Natural killer cell treated with Interleukin-12 subunit alpha and Interleukin-12 subunit beta and Interleukin-15 and Interleukin-18, amount 100 ng/mL, for 72 hours (primary cell): ENCODE measurements around the gene MRPL55. TPM values are rescaled to one million over a fixed set of nuclear protein-coding genes. Genes with fewer than 3 reads are reported as not detected.
"Not testable (repeated sequence)": the region's sequence is repeated elsewhere in the genome, so short reads cannot be mapped to it uniquely, and the experiment has no call there.

Source experiments
- ATAC-seq, 2 donors: fragments of 150-1000 bp; cut with Tn5 transposase in 1 of 2; sonication (Bioruptor Pico), chemical (Tn5 transposase) in 1 of 2; 2 replicates each; pipeline ENCODE4 v1.10.0; 2021
- DNase-seq: peaks from one replicate; pipeline ENCODE4 v3.0.0; 2022; ENCODE audit warnings: low spot score
- H3K27ac Mint-ChIP-seq, 2 donors: 1 replicate in 1 of 2; 2 replicates in 1 of 2; pipeline ENCODE4 v1.8.0; 2022; ENCODE audit warnings: mixed read lengths in 2 of 2, mild to moderate bottlenecking in 1 of 2, moderate library complexity in 1 of 2
- H3K27me3 Mint-ChIP-seq, 2 donors: 1 replicate in 1 of 2; 2 replicates in 1 of 2; pipeline ENCODE4 v1.8.0; 2022; ENCODE audit warnings: mixed read lengths in 2 of 2
- H3K36me3 Mint-ChIP-seq: one replicate; pipeline ENCODE4 v1.8.0; 2022; ENCODE audit warnings: mixed read lengths
- H3K4me1 Mint-ChIP-seq, 2 donors: 1 replicate in 1 of 2; 2 replicates in 1 of 2; pipeline ENCODE4 v1.8.0; 2022; ENCODE audit warnings: low read depth in 2 of 2, mixed read lengths in 2 of 2, mild to moderate bottlenecking in 1 of 2
- H3K4me3 Mint-ChIP-seq: one replicate; pipeline ENCODE4 v1.8.0; 2022; ENCODE audit warnings: mixed read lengths
- H3K9me3 Mint-ChIP-seq: 2 replicates; pipeline ENCODE4 v1.8.0; 2022; ENCODE audit warnings: mixed read lengths
- total RNA-seq, 2 donors: library from RNA; stranded (reverse); gene quantifications; one replicate each; pipeline ENCODE4 v1.2.3, GENCODE V29; 2022

Gene MRPL55
- total RNA-seq, 2 donors from 2014 or later = 42.5 to 68.8 TPM

DNA sequence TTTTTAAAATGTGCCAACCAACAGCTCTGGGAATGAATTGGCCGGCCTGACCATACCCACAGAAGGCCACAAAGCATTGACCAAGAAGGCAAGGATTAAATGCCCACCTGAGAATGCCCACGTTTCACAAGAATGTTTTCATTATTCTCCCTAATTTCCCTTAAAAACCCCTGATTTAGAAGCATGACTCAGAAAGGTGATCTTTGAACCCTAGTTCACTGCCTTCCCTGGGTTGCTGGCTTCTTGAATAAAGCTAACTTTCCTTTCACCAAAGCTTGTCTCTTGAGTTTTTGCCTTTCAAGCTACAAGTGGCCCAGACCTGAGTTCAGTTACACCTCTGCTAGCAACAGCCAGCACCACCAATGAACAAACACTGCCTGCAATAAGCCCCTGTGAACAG lies 14.4 kb upstream of the MRPL55 start:
- ATAC-seq (no peak), DNase-seq (no peak)
- Mint-ChIP-seq H3K9me3 (no peaks in the 10 kb centered on the region), H3K27ac (no peak overlapping the region), H3K4me3 (no peak overlapping the region), H3K4me1 (no peaks in the 10 kb centered on the region), H3K27me3 (peaks cover 6 to 8% of the 10 kb centered on the region in 2 donors), H3K36me3 (no peaks in the 10 kb centered on the region)

DNA sequence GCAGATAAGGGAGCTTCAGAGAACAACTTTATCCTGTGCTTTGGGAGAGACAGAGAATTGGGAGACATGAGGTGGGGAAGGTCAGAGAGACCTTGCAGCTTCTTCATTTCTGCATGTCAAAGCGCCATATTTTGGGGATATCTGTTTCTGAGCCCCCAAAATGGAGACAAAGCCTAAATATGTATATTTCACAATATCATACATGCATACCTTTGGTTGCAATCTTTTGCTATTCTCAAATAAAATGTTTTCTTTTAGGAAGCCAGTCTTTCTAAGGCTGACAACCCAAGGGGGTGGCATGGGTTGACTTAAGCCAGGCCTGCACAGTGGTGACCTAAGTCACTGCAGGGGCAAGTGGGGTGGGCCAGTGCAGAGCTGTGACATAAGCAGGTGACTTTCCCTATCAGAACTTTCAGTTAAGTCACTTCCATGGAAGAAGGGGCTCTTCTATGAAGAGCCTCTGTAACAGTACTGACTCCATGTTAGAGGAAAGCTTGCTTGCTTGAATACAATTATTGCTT lies 13.9 kb upstream of the MRPL55 start:
- no peak overlapping the region for H3K27ac Mint-ChIP-seq
- H3K36me3 Mint-ChIP-seq = peaks cover 3% of the 10 kb centered on the region
- H3K4me1 Mint-ChIP-seq = no peaks in the 10 kb centered on the region
- peaks cover 6 to 8% of the 10 kb centered on the region in 2 donors for H3K27me3 Mint-ChIP-seq
- H3K9me3 Mint-ChIP-seq = no peaks in the 10 kb centered on the region
- ATAC-seq (no peak), DNase-seq (no peak)
- H3K4me3 Mint-ChIP-seq = no peak overlapping the region

DNA sequence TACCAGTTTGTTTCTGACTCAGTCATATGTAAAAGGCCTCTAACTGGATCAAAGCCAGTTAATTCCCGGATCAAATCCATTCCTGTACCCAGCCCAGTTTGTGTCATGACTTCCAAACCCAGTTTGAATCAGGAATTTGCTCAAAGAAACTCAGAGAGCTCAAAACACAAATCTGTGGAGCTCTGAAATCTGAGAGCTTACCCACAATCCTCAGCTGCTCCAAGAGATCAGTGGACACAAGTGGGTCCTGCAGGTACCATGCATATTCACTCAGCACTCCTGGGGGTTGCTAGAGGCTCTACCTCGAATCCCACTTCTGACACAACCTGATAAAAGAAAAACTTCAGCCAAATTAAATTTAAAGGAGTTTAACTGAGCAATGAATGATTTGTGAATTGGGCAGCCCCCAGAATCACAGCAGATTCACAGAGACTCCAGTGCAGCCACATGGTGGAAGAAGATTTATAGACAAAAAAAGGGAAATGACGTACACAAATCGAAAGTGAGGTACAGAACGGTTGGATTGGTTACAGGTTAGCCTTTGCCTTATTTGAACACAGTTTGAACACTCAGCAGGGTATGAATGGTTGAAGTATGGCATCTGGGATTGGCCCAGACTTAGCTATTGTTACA lies 11.9 kb upstream of the MRPL55 start:
- Mint-ChIP-seq H3K27me3 (peaks cover 0 to 8% of the 10 kb centered on the region in 2 donors), H3K4me3 (no peak overlapping the region), H3K27ac (no peak overlapping the region), H3K36me3 (peaks cover 5% of the 10 kb centered on the region), H3K9me3 (no peaks in the 10 kb centered on the region), H3K4me1 (no peaks in the 10 kb centered on the region)
- no peak for DNase-seq
- ATAC-seq = no peak

DNA sequence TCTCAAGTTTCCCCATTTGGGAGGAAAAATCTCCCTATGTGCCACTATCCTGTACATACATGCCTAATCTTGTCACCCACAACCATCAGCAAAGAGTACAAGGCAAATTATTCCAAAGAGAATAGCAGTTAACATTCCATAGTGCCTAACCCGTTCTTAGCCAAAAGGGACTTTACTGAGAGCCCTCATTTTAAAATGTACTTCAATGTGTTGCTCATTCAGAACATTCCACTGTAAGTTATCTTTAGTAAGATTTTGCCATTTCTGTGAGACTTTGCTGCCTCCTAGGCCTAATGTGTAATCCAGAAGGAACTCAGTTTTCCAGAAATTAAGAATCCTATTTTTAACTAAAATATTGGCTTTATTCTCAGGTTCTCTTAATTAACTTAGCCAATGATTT lies 11.3 kb upstream of the MRPL55 start:
- no peak overlapping the region for H3K4me3 Mint-ChIP-seq
- peaks cover 5% of the 10 kb centered on the region for H3K36me3 Mint-ChIP-seq
- H3K27me3 Mint-ChIP-seq = peaks cover 0 to 8% of the 10 kb centered on the region in 2 donors
- no peaks in the 10 kb centered on the region for H3K4me1 Mint-ChIP-seq
- ATAC-seq = no peak
- DNase-seq = no peak
- no peak overlapping the region for H3K27ac Mint-ChIP-seq
- H3K9me3 Mint-ChIP-seq = no peaks in the 10 kb centered on the region

DNA sequence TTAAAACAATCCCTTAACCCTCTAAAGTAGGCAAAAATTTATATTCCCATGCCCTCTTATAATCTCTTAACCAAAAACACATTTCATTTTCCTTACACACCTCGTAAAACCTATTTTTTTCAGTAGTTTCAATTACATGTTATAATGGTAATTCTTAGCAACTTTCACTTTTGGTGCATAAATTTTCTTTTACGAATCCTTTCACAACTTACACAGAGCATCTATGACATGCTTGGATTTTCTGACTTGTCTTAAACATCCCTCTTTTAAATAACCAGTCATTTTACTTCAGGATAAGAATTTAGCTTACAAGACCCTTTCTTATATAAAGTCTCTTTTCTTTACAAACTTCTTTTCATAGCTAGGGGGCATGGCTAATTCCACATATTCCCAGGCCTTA lies 8.9 kb upstream of the MRPL55 start:
- H3K9me3 Mint-ChIP-seq = no peaks in the 10 kb centered on the region
- H3K4me3 Mint-ChIP-seq = no peak overlapping the region
- DNase-seq (no peak), ATAC-seq (no peak)
- no peaks in the 10 kb centered on the region for H3K4me1 Mint-ChIP-seq
- H3K27me3 Mint-ChIP-seq = peaks cover 0 to 4% of the 10 kb centered on the region in 2 donors
- no peak overlapping the region for H3K27ac Mint-ChIP-seq
- peaks cover 5% of the 10 kb centered on the region for H3K36me3 Mint-ChIP-seq

DNA sequence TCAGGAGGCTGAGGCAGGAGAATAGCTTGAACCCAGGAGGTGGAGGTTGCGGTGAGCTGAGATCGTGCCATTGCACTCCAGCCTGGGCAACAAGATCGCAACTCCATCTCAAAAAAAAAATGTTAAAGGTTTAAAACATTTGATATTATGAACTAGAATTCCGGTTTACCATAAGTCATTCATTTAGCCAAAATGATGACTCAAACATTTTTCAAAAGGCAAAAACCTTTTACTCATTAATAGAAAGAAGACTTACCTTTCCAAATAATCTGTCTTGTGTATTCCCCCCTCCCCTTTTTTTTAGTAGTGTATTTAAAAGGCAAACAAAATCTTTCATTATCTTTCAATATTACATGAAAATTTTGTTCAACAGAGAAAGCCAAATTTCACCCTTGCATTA lies 8.2 kb upstream of the MRPL55 start:
- Mint-ChIP-seq H3K4me3 (no peak overlapping the region), H3K27ac (no peak overlapping the region), H3K27me3 (no peaks in the 10 kb centered on the region), H3K4me1 (no peaks in the 10 kb centered on the region), H3K36me3 (peaks cover 5% of the 10 kb centered on the region), H3K9me3 (no peaks in the 10 kb centered on the region)
- no peak for ATAC-seq
- no peak for DNase-seq

DNA sequence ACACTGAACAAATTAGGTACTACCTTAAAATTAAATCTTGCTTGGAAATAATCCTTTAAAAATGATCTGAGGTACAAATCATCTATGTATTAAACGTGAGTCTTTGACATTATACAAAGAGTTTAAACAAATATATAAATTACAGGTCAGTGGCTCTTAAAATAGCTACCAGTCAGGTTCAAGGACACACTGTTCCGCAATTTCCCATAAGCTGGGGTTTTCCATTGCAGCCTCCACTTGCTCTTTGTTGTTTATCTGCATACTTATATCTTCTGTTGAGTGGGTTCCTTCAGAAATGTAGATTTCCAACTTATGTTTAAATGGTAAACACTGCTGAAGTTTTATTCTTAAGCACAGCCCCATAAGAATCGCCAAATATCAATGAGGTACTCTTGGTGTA lies 5.7 kb upstream of the MRPL55 start:
- Mint-ChIP-seq H3K36me3 (peaks cover 5% of the 10 kb centered on the region), H3K4me3 (no peak overlapping the region), H3K27me3 (no peaks in the 10 kb centered on the region), H3K27ac (no peak overlapping the region), H3K4me1 (peaks cover 2 to 4% of the 10 kb centered on the region in 2 donors), H3K9me3 (no peaks in the 10 kb centered on the region)
- no peak for ATAC-seq
- DNase-seq = no peak

DNA sequence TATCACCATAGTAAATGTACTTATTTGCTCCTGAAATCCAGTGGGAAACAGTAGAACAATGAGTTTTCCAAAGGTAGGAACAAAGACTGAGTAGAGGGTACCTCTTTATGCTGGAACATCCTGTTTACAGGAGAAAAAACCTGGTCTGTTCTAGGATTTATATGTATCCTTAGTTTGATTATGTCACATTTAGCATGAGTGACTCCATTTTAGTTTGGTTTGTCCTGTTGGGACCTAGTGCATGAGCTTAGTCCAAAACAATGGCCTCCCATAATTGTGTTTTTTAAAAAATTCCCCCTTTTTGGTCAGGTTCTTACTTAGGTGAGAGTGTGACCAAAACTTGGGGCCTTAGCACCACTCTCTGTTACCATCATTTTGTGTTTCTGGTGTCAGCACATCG lies 3.5 kb upstream of the MRPL55 start:
- H3K9me3 Mint-ChIP-seq = no peaks in the 10 kb centered on the region
- H3K4me3 Mint-ChIP-seq = no peak overlapping the region
- no peaks in the 10 kb centered on the region for H3K36me3 Mint-ChIP-seq
- H3K27me3 Mint-ChIP-seq = no peaks in the 10 kb centered on the region
- no peak overlapping the region for H3K27ac Mint-ChIP-seq
- DNase-seq (no peak), ATAC-seq (no peak)
- H3K4me1 Mint-ChIP-seq = peaks cover 9 to 16% of the 10 kb centered on the region in 2 donors

DNA sequence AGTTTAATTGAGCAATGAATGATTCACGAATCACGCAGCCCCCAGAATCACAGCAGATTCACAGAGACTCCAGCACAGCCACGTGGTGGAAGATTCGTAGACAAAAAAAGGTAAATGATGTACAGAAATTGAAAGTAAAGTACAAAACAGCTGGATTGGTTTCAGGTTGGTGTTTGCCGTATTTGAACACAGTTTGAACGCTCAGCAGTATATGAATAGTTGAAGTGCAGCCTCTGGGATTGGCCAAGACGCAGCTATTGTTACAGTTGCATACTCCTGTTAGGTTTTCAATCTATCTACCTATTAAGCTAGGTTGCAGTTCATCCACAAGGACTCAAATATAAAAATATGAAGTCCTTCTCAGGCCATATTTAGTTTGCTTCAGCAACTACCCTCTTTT lies 3.1 kb upstream of the MRPL55 start:
- peaks cover 9 to 16% of the 10 kb centered on the region in 2 donors for H3K4me1 Mint-ChIP-seq
- no peak overlapping the region for H3K4me3 Mint-ChIP-seq

DNA sequence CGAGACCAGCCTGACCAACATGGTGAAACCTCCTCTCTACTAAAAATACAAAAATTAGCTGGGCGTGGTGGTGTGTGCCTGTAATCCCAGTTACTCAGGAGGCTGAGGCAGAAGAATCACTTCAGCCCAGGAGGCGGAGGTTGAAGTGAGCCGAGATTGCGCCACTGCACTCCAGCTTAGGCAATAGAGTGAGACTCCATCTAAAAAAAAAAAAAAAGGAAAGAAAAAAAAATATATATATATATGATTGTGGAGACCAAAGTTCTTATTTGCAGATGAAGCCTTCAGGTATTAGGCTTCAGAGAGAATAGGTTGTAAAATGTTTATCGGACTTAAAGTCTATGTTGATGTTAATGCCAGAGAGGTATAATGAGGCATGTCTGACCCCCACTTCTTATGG lies 2.2 kb upstream of the MRPL55 start:
- ATAC-seq, H3K9me3 Mint-ChIP-seq, H3K36me3 Mint-ChIP-seq, DNase-seq, H3K27ac Mint-ChIP-seq, H3K27me3 Mint-ChIP-seq, H3K4me3 Mint-ChIP-seq: not testable (repeated sequence)
- H3K4me1 Mint-ChIP-seq = peaks cover 14 to 16% of the 10 kb centered on the region in 2 donors

More for the DNA sequence above, 3.1 kb upstream of the MRPL55 start:
- H3K27me3 Mint-ChIP-seq = no peaks in the 10 kb centered on the region
- no peak overlapping the region for H3K27ac Mint-ChIP-seq
- H3K9me3 Mint-ChIP-seq = no peaks in the 10 kb centered on the region
- DNase-seq (no peak), ATAC-seq (no peak)
- H3K36me3 Mint-ChIP-seq = no peaks in the 10 kb centered on the region

DNA sequence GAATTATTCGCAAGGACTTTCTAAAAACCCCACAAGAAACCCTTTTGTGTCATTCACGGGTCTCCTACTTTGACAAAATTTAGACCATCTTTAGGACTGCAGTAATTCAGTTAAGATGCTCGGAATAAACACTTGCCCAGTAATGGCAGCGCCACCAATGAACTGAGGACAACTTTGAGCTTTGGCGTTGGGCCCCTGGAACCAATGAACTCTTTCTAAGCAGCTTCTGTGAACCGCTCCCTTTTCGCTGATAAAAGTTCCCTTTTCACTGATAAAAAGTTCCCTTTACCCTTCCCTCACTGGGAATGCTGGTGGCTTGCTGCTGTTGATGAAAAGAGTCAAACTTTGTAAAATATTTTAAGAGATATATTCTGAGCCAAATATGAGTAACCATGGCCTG lies 1.5 kb upstream of the MRPL55 start:
- no peak overlapping the region for H3K27ac Mint-ChIP-seq
- H3K36me3 Mint-ChIP-seq = no peaks in the 10 kb centered on the region
- DNase-seq = no peak
- H3K9me3 Mint-ChIP-seq = no peaks in the 10 kb centered on the region
- no peak for ATAC-seq
- no peaks in the 10 kb centered on the region for H3K27me3 Mint-ChIP-seq
- H3K4me3 Mint-ChIP-seq = no peak overlapping the region
- peaks cover 14 to 16% of the 10 kb centered on the region in 2 donors for H3K4me1 Mint-ChIP-seq

DNA sequence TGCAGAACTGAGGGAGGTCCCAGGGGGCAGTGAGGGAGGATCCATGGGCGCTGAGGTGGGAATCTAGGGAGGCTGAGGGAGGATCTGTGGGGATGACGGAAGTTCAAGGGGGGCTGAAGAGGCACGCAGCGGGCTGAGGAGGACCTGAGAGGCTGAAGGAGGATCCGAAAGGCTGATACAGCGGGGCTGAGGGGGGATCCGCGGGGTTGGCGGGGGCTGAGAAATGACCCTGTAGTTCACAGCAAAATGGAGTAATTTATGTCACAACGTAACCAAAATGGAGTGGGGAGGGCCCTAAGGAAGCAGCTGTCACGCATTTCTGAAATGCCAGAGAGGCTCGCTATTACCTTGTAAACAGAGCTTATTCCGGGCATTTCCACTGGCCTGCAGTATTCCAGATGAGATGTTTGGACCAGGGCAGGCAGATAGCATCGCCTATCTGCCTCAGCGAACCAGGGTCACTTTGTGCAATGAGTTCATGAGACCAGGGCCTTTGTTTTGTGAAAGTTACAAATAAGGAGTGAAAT lies 926 bp upstream of the MRPL55 start:
- ATAC-seq (no peak), DNase-seq (no peak)
- no peaks in the 10 kb centered on the region for H3K36me3 Mint-ChIP-seq
- no peaks in the 10 kb centered on the region for H3K9me3 Mint-ChIP-seq
- peaks cover 14 to 16% of the 10 kb centered on the region in 2 donors for H3K4me1 Mint-ChIP-seq
- H3K27ac Mint-ChIP-seq = peak overlapping the region; percentile 73 to 86
- H3K27me3 Mint-ChIP-seq = no peaks in the 10 kb centered on the region
- H3K4me3 Mint-ChIP-seq = peak overlapping the region; percentile 91

DNA sequence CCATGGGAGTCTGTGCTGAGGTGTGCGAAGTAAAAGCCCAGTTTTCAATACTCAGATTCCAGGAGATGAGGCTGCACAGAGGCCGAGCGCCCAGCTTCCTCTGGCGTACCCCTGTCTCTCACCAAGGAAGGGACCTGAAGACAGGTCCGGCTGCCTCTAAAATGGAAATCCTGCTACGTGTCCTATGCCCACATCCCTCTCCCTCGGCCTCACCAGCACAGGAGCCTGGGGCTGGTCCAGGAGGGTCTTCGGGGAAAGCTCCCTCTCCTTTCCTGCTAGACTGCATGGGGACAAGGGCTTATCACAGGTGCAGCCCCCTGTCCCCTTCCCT lies 392 bp downstream of the MRPL55 start:
- ATAC-seq (no peak), DNase-seq (no peak)
- Mint-ChIP-seq H3K27me3 (no peaks in the 10 kb centered on the region), H3K4me1 (peaks cover 14 to 26% of the 10 kb centered on the region in 2 donors), H3K9me3 (no peaks in the 10 kb centered on the region), H3K4me3 (peak overlapping the region; percentile 91), H3K36me3 (no peaks in the 10 kb centered on the region), H3K27ac (peak overlapping the region; percentile 73 to 86)

DNA sequence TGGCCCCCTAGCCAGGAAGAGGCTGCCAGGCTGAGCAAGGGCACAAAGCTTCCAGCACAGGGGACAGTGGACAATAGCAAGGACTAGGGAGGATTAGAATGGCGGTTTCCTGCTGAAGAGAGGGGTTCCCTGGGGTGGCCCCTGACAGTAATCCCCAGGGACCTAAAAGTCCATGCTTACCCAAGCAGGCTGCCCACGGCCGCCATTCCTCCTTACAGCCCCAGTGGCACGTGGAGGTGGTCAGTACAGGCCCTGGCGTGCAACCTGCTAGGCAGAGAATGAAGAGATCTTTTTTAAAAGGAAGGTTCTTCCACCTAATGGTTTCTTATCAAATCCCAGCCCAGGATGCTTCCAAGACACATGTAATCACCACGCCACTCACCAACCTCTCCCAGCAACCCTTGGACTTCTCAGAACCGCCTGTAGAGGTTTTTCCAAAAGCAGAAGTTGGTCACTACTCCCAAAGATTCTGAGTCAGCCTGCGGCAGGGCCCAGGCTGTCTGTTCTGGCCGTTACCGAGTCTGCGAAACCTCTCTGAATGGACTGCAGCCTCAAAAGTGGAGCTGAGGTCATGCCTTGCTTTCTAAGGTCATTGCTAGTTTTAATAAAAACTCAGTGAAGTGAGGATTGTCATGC lies 926 bp downstream of the MRPL55 start:
- H3K4me3 Mint-ChIP-seq = peak overlapping the region; percentile 91
- H3K4me1 Mint-ChIP-seq = peaks cover 17 to 29% of the 10 kb centered on the region in 2 donors
- H3K9me3 Mint-ChIP-seq = no peaks in the 10 kb centered on the region
- ATAC-seq (no peak), DNase-seq (no peak)
- peak overlapping the region in 1 of 2 donors; percentile 73 for H3K27ac Mint-ChIP-seq
- no peaks in the 10 kb centered on the region for H3K36me3 Mint-ChIP-seq
- H3K27me3 Mint-ChIP-seq = no peaks in the 10 kb centered on the region
